GM18520 (cell line): ENCODE data around the gene PHF19.

ENCODE experiments used
- ATAC-seq: cut with Tn5 transposase; IDR thresholded peaks from one replicate; pipeline ENCODE4 v1.9.1; 2021; ENCODE audit not compliant: unreplicated experiment

PHF19 gene

DNA sequence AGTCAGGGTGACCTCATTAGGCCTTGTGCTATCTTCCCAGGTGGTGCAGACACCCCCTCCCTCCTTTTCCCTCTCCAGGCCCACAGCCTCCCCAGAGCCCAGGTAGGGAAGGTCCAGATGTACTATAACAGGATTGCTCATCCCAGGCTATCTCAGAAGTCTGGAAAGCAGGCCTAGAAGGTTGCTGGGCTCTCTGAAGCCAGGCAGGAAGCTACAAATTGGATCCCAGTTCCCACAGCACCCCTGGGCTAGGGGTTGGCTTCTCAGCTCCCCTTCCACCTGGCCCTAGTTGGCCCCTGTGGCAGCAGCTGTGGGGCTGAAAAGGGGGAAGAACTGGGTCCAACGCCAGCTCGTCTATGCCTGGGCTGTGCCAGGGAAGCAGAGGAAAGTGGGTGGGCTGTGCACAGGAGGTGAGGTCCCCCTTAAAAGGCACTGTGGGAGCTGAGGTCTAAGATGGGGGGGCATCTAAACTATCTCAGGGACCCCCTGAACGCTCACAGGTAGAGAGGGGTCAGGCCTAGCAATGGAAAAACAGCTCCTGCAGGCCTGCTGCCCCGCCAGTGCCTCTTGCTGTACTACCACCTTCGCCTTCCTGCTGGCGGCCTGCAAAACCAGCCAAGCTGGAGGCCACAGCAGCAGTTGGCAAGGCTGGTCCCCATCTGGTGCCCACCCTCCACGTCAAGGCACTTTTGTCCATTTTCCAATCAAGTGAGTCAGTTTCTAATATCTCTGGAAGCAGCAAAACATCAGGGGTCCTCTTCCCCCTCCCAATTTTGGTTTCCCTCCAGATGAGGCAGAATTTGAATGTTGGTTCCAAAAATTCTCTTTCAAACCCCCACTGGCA, 20.9 kb downstream of the PHF19 start:
- no peak for ATAC-seq

DNA sequence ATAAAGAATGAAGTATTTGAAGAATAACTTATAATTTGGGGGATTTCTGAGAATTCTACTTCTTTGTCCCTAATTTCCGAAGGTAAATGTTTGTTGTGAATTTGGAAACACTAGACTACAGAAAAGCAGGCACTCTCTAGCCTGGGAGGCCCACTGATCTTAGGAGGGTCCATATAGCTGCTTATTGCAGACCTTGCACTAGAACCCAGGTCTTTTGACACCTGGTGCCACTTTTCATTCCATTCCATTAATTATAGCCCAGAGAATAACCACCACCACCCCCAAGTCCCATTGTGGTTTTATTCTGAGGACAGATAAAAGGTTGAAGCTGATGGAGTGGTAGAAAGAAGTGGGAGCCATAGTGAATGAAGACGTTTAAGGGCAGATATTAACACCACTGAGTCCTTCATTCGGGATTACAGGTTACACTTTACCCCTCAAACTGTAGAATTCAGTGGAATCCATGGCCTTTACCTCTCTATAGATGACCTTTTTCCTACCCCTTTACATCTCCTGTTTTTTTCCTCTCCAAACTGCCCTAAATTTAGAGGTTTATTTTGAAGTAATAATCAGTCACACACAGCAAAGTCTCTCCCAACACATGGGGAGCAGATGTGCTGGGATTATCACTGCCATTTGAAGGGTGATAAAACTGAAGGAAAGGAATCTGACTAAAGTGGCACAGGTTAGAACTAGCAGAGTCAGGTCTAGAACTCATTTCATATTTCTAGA, 22.2 kb downstream of the PHF19 start:
- ATAC-seq: no peak

DNA sequence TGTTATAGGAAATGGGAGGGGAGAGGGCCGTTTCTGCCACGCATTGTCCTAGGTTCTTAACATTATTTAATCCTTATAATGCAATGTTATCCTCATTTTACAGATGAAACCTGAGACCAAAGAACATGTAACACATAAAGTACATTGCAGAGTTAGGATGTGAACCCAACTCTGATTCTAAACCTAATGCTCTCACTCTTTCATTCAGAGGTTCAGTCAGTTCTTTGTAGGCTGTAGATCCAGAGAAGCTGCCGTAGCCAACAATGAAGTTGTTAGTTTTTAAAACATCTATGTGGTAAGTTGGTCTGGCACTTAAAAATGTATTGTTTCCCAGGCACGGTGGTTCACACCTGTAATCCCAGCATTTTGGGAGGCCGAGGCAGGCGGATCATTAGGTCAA, 23.8 kb downstream of the PHF19 start:
- no peak for ATAC-seq

DNA sequence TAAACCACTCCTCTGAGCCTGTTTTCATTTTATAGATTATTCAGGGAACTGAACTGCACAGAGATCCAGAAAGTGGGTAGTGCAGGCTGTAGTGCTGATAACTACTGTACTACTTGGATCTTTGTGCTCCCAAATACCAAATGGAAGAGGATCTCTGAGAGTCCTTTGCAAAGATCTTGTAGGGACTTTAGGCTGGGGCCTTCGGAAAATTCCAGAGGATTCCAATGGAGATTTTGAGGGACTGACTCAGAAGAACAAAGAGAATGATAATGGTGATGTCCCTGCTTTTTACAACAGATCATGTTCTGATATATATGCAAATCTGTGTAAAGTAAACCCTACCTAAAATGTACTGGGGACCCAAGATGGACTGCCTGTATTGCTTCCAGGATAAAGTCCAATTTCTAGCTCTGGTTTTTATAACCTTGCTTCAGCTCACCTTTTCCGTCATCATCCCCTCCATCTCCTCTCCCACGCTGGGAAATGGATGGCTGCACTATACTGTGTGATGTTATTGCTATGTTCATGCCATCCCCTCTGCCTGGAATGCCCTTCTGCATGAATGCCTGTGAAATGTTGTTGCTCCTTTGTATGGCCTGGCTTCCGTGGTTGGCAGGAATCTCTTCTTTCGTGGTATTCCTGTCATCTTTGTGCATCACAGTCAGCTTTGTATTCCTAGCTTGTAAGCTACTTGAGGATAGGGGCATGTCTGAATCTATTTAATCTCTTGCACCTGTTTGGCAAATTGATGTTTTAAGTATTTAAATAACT, 24.6 kb downstream of the PHF19 start:
- no peak for ATAC-seq

DNA sequence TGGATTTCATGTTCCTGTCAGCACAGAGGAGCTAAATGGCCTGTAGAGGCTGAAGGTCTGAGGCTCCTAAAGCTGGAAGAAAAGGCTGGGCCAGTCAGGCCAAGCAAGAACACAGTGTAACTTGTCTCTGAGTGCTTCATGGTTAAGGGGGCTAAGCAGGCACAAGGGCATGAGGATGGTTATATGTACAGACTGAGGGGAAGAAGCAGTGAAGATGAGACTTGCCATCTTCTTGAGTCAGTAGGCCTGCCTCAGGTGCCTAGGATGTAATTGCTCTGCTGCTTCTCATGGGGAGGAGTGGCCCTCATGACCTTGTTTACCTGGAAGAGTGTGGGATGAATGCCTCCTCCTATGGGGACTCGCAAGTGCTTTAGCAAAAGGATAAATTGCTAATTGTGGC, 25.5 kb downstream of the PHF19 start:
- ATAC-seq: no peak

DNA sequence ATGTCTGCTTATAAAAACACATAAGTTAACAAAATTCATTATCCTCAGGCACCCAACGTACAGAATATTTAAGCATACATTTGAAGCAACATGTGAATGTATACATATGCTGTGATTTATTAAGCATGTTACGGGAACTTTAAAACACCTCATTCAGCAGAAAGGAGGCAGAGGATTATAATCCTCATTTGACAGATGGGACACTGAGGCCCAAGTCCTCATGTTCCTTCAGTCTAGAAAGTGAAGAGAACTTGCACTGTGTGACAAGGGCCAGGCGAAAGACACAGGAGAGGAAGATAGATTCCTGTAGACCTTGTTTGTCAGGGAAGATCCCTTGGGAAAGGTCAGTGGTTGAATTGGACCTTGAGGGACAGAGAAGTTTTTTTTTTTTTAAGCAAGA, 26.7 kb downstream of the PHF19 start:
- ATAC-seq: no peak

DNA sequence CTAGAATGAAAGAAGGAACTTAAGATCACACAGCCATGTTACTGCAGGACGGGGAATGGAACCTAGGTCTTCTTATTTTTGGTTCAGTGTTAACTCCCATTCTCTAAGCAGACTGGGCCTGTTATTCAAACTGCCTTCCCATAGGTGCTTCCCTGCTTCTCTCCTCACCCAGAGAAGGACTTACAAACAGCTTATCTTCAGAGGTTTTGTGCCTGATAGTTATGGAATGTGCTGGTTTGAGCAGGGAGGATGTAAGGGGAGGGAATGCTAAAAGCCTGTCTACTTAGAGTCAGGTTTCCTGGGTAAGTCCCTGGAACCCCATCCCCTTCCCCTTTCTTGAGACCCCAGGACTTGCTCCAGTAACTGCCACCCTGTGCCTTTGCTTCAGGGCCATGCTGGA, 30.1 kb downstream of the PHF19 start:
- no peak for ATAC-seq

DNA sequence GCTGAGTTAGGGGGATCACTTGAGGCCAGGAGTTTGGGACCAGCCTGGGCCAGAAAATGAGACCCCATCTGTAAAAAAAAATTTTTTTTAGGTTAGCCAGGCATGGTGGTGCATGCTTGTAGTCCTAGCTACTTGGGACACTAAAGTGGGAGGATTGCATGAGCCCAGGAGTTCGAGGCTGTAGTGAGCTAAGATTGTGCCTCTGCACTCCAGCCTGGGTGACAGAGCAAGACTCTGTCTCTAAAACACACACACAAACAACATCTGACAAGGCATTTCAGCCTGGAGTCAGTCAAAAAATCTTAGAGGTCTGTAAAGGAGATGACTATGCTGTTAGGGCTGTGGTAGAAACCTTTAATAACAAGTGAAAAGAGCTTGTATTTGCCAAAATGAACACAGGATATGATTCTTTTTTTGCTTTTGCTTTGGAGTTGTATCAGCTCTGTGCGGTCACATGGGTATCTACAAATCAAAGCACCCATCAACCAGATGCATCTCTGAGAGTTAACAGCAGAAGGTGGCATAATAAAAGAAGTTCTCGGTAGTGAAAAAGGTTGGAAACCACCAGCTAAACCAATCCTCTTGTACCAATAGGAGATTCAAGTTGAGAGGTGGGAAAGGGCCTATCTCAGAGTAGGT, 30.6 kb downstream of the PHF19 start:
- ATAC-seq: no peak

DNA sequence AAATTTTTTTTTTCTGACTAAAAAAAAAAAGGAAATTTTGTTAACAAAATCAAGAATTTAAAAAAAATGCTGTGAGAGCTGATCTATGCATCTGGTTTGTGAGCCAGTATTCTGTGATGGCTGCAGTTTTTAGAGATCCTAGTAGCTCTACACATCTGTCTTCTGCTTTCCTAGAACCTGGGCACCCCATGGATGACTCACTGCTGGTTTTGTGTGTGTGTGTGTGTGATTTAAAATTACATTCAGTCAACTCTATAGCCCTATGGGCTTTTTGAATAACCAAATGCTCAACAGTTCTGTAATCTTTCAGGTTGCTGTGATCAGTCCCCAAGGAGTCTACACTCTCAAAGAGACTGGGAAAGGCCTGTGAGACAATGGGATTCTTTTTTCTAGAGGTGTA, 31.7 kb downstream of the PHF19 start:
- no peak for ATAC-seq

DNA sequence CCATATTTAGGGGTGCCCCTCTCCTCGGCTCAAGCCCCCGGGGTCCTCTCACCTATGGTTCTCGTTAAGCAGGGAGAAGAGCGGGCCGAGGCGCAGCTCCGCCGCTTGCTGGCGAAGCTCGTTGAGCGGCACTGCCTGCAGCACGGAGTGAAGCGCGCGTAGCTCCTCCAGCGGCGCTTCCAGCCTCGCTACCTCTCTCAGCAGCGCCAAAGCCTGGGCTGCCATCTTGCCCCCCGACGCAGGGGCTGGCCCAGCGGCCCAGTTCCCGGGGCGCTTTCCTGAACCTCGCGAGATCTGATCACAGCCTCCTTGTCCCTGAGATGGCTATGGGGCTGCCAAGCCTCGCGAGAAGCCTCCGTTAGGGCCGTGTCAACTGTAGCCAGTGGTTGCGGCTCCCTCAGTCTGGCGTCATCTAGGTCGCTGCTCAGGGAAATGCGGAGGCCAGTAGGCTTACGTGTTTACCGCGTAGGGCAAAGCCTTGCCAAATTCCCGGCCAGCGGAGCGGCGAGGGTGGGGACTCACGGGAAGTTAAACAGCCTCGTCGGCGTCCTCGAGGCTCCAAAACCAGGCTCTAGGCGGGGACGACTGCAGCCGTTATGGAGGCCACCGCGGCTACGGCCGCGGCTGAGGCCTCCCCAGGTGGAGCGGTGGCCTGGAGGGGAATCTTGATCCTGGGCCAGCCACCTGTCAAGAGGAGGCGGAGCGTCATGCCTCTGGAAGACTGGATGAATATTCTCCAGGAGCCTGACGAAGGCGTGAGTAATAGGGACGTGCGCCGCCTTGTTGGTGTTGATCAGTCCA, 34.1 kb downstream of the PHF19 start, which contains the start of gene PSMD5:
Gene PSMD5, minus strand, starts transcription at position 238 of the 801 bp plus-strand sequence. Its CDS starts 13 bp downstream, at position 225.
- peak; percentile 98 for ATAC-seq

DNA sequence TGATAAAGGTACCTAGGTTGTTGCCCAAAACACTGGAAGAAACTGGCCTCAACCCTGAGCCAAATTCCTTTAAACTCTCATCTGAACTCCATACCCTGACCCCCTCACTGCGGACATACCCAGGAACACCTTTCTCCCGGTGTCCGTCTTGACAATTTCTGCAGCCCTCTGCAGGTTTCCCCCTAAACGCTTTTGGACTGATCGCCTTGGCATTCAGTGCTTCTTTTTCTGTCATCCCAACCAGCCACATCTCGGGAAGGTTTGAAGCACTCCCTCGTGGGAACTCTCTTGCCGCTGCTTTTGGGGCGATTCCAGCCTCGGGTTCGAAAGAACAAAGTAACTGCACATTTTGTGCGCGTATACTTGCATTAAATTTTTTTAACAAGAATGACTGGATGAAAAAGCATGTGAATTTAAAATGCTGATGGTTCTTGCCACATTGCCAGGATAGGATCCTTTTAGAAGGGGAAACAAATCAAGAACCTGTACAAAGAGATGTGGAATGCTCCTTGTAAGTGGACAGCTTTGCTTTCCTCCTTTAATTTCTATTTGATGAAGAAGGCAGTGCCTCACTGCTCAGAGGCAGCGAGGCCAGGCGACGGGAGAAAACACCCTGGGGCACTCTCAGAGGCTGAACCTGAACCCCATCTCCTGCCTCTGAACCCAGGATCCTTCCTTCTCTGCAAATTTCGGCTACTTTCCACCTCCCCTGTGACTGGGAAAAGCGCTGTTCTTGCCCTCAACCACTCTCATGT, 34.9 kb downstream of the PHF19 start:
- ATAC-seq: no peak

DNA sequence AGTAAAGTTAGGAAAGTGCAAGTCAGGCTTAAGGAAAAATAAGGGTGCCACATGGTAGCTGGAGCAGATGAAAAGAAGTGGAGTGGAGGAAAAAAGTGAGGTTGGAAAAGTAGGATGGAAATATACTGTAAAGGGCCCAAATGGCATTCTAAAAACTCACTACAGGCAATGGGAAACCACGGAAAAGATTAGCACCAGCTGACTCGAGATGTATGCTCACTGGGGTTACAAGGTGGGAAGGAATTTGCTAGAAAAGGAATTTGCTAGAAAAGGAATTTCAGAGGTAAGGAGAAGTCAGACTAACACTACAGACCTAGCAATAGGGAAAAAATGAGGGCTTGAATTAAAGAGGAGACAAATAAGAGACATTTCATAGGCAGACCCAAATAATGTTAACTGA, 37.8 kb downstream of the PHF19 start:
- ATAC-seq: no peak

DNA sequence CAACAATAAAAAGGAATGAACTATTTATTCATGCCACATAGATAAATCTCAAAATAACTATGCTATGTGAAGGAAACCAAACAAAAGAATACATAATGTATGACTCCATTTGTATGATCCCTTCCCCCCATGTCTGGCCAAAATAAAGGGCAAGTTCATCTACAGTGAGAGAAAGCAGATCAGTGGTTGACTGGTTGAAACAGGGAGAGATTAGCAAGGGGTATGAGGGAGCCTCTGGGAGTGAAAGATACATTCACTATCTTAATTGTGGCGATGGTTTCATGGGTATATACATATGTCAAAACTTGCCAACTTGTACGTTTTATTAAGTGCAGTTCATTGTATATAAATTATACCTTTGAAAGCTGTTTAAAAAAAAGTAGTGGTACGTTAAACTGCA, 39.1 kb downstream of the PHF19 start:
- ATAC-seq: no peak

DNA sequence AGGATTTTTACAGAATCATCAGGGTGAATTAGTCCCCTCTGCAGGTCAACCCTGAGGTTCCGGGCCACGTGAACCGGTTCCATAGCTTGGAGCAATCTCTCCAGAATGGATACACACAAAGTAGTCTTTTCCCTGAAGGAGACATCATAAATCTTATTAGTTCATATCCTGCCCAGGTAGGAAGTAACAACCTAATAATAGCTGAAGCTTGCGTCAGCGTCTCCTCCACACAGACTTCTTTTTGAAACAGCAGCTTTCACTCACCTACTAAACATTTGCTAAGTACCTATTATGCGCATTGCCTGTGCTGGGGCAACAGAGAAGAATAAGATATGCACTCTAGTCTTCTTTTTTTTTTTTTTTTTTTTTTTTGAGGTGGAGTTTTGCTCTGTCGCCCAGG, 43.7 kb downstream of the PHF19 start:
- ATAC-seq: no peak

DNA sequence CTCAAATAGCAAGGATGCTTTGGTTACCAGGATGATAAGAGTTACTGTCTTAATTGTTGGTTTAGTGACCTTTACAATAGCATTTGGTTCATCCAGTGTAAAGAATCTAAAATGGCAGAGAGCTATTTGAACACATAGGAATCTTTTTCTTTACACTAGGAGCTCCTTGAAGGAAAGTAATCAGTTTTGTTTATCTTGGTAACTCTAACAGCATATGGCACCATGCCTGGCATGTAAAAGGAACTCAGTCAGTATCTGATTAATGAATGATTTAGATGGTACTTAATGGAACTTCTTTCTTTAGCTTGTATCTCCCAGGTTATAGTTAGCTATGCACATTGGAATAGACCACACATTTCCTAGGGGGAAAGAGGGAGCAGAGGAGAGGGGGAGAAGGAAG, 44.2 kb downstream of the PHF19 start:
- no peak for ATAC-seq

DNA sequence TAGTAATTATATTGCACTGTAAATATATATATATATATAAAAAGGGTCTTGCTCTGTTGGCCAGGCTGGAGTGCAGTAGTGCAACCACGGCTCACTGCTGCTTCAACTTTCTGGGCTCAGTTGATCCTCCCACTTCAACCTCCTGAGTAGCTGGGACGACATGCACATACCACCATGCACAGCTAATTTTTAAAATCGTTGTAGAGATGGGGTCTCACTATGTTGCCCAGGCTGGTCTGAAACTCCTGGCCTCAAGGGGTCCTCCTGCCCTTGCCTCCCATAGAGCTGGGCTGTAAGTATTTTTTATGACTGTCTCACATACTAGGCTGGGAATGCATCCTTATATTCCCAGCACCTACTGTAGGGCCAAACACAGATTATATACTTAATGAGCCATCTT, 46.1 kb downstream of the PHF19 start:
- no peak for ATAC-seq

DNA sequence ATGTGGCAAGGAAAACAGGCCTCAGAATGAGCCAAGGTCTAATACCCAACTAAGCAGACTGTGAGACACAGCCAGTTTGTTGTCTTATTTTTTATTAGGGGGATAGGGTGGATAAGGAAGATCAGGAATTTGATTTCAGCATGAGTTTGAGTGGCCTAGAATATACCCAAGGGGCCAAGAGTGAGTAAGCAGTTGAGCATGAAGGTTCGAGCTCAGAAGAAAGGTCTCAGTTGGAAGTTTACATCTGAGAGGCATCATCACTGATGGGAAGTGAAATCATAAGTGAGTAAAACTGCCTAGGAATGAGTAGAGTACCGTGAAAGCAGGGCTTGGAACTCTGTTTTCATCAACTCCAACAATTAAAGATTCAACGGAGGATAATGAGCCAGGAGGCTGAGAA, 46.8 kb downstream of the PHF19 start:
- ATAC-seq: no peak

DNA sequence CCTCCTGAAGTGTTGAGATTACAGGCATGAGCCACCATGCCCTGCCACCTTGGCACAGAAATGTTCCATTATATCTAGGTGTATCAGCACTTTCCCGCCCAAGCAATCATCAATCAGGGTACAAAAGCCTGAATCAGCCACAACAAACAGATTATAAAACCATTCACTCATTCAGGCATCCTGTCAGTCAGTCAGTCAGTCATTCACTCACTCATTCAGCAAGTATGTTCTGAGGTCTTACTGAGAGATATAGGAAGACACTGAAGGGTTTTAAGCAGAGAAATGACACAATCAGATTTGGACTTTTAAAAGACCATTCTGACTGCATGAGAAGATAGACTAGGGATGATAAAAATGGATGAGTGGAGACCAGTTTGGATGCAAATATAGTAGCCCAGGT, 47.3 kb downstream of the PHF19 start:
- ATAC-seq: no peak

DNA sequence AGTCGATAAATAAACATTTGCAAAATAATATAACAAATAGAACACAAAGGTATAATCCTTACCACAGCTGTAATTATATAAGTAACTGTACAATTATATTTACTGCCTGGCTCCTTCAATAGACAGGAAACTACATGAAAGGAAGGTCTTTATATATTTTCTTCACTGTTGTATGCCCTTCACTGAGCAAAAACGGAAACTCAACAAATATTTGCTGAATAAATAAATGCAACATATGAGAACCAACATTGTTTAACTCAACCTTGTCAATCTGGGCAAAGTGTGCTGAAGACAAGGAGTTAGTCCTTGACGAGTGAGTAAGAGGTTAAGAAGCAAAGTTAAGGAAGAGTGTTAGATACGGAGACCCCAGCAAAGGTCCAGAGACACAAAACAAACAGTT, 56.9 kb downstream of the PHF19 start:
- ATAC-seq: no peak

DNA sequence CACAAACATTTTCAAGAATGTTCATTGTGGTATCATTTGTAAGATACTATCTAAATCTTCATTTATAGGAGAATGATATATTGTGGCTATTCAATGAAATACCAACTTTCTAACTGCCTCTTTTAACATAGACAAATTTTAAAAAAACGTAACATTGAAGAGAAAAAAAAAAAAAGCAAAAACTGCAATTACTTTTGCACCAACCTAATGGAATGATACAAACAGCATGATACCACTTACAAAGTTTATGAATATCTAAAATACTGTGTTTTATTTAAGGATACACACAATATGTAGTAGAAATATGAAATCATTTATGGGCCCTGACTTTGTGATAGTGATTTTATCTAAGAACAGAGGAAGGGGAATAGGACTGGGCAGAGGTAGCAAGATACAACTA, 58.4 kb downstream of the PHF19 start:
- no peak for ATAC-seq
